GM19467 (cell line): ENCODE data around the gene ZKSCAN1.
"Not testable (repeated sequence)": the region's sequence is repeated elsewhere in the genome, so short reads cannot be mapped to it uniquely, and the experiment has no call there.

ENCODE experiments used
- ATAC-seq: cut with Tn5 transposase; IDR thresholded peaks from one replicate; pipeline ENCODE4 v1.9.1; 2021; ENCODE audit warnings: mild to moderate bottlenecking, moderate library complexity; ENCODE audit not compliant: unreplicated experiment

ZKSCAN1 gene

GRCh38 chr7:100015232-100016214 lies at the start of gene ZKSCAN1:
Gene ZKSCAN1 (plus strand): TSS chr7:100015596. CDS start chr7:100023507, 7,911 bp downstream.
- peak; percentile 90 for ATAC-seq

- no peak for ATAC-seq
Measured at GRCh38 chr7:99969298-99969697, 46.1 kb upstream of the ZKSCAN1 start.

GRCh38 chr7:99969813-99970212 lies 45.6 kb upstream of the ZKSCAN1 start:
- not testable (repeated sequence) for ATAC-seq

- no peak for ATAC-seq
Measured at GRCh38 chr7:99971242-99971641, 44.2 kb upstream of the ZKSCAN1 start.

GRCh38 chr7:99973817-99974216 lies 41.6 kb upstream of the ZKSCAN1 start:
- ATAC-seq: not testable (repeated sequence)

GRCh38 chr7:99974681-99975080 lies 40.7 kb upstream of the ZKSCAN1 start:
- ATAC-seq: no peak

GRCh38 chr7:99975782-99976521 lies 39.4 kb upstream of the ZKSCAN1 start, which contains the start of gene AZGP1:
Gene AZGP1 (minus strand): TSS chr7:99976031. CDS start chr7:99976020, 11 bp downstream.
- ATAC-seq: no peak

GRCh38 chr7:99976626-99977025 lies 38.8 kb upstream of the ZKSCAN1 start:
- no peak for ATAC-seq

- ATAC-seq: not testable (repeated sequence)
Measured at GRCh38 chr7:99979814-99980225, 35.6 kb upstream of the ZKSCAN1 start.

GRCh38 chr7:99980448-99980872 lies 34.9 kb upstream of the ZKSCAN1 start:
- ATAC-seq: not testable (repeated sequence)

GRCh38 chr7:99981066-99981465 lies 34.3 kb upstream of the ZKSCAN1 start:
- not testable (repeated sequence) for ATAC-seq

- no peak for ATAC-seq
Measured at GRCh38 chr7:99984593-99984992, 30.8 kb upstream of the ZKSCAN1 start.

- not testable (repeated sequence) for ATAC-seq
Measured at GRCh38 chr7:99987306-99987705, 28.1 kb upstream of the ZKSCAN1 start.

- no peak for ATAC-seq
Measured at GRCh38 chr7:99987846-99988245, 27.6 kb upstream of the ZKSCAN1 start.

- ATAC-seq: no peak
Measured at GRCh38 chr7:99990460-99990852, 24.9 kb upstream of the ZKSCAN1 start.

GRCh38 chr7:99991543-99991942 lies 23.9 kb upstream of the ZKSCAN1 start:
- not testable (repeated sequence) for ATAC-seq

- no peak for ATAC-seq
Measured at GRCh38 chr7:99992330-99993038, 22.9 kb upstream of the ZKSCAN1 start.

- ATAC-seq: no peak
Measured at GRCh38 chr7:99994819-99995218, 20.6 kb upstream of the ZKSCAN1 start.

- no peak for ATAC-seq
Measured at GRCh38 chr7:99996755-99997544, 18.4 kb upstream of the ZKSCAN1 start.

GRCh38 chr7:99997545-99998137 lies 17.8 kb upstream of the ZKSCAN1 start:
- ATAC-seq: no peak
